H9 (cell line): ENCODE data around the gene CAMK2N2. TPM values are rescaled to one million over a fixed set of nuclear protein-coding genes. Genes with fewer than 3 reads are reported as not detected.

Experiments used
- DNase-seq: peaks from one replicate; pipeline ENCODE4 v3.0.0-alpha.2; 2017
- H2AFZ ChIP-seq: one replicate; pipeline ENCODE4 v1.6.1; 2013; ENCODE audit warnings: mild to moderate bottlenecking, low read length, control low read depth, moderate library complexity
- H2AK5ac ChIP-seq: 2 replicates; pipeline ENCODE4 v1.6.1; 2013; ENCODE audit warnings: low read length, control low read depth, mixed read lengths; ENCODE audit not compliant: insufficient read length
- H2BK120ac ChIP-seq: one replicate; pipeline ENCODE4 v1.6.1; 2013; ENCODE audit warnings: low read depth, mild to moderate bottlenecking, low read length, control low read depth, inconsistent platforms; ENCODE audit not compliant: poor library complexity, severe bottlenecking
- H2BK12ac ChIP-seq: 2 replicates; pipeline ENCODE4 v1.6.1; 2013; ENCODE audit warnings: low read length, control low read depth, mixed read lengths, low read depth; ENCODE audit not compliant: insufficient read length
- H2BK15ac ChIP-seq: 2 replicates; pipeline ENCODE4 v1.6.1; 2013; ENCODE audit warnings: low read depth, low read length, control low read depth
- H2BK20ac ChIP-seq: one replicate; pipeline ENCODE4 v1.6.1; 2013; ENCODE audit warnings: low read depth, mild to moderate bottlenecking, low read length, control low read depth, inconsistent platforms; ENCODE audit not compliant: poor library complexity, severe bottlenecking
- H2BK5ac ChIP-seq: 2 replicates; pipeline ENCODE4 v1.6.1; 2013; ENCODE audit warnings: low read length, control low read depth, mixed read lengths; ENCODE audit not compliant: insufficient read length
- H3K14ac ChIP-seq: 2 replicates; pipeline ENCODE4 v1.6.1; 2013; ENCODE audit warnings: low read length, control low read depth; ENCODE audit not compliant: insufficient read depth
- H3K18ac ChIP-seq: 2 replicates; pipeline ENCODE4 v1.6.1; 2013; ENCODE audit warnings: low read depth, mild to moderate bottlenecking, mixed read lengths, low read length, control low read depth; ENCODE audit not compliant: insufficient read length
- H3K23ac ChIP-seq: 2 replicates; pipeline ENCODE4 v1.6.1; 2013; ENCODE audit warnings: low read length, control low read depth, mixed read lengths, low read depth; ENCODE audit not compliant: insufficient read length
- H3K23me2 ChIP-seq: 2 replicates; pipeline ENCODE4 v1.6.1; 2013; ENCODE audit warnings: low read depth, mild to moderate bottlenecking, mixed read lengths, low read length, control low read depth; ENCODE audit not compliant: insufficient read length, poor library complexity, severe bottlenecking
- H3K27ac ChIP-seq: 2 replicates; pipeline ENCODE4 v1.5.1; 2013; ENCODE audit warnings: low read length, control low read depth, mixed read lengths, low read depth; ENCODE audit not compliant: insufficient read length
- H3K27me3 ChIP-seq: 2 replicates; pipeline ENCODE4 v1.6.1; 2013; ENCODE audit warnings: low read length, control low read depth, inconsistent platforms; ENCODE audit not compliant: insufficient read depth
- H3K4ac ChIP-seq: 2 replicates; pipeline ENCODE4 v1.6.1; 2013; ENCODE audit warnings: low read depth, mild to moderate bottlenecking, control low read depth, inconsistent platforms, low read length, moderate library complexity
- H3K4me1 ChIP-seq: 2 replicates; pipeline ENCODE4 v1.6.1; 2013; ENCODE audit warnings: low read length, control low read depth, inconsistent platforms; ENCODE audit not compliant: insufficient read depth
- H3K4me2 ChIP-seq: 2 replicates; pipeline ENCODE4 v1.6.1; 2013; ENCODE audit warnings: low read length, control low read depth, mixed read lengths; ENCODE audit not compliant: insufficient read length, insufficient read depth
- H3K56ac ChIP-seq: 2 replicates; pipeline ENCODE4 v1.6.1; 2013; ENCODE audit warnings: low read depth, mild to moderate bottlenecking, mixed read lengths, low read length, control low read depth; ENCODE audit not compliant: insufficient read length
- H3K79me1 ChIP-seq: 2 replicates; pipeline ENCODE4 v1.6.1; 2013; ENCODE audit warnings: low read depth, mild to moderate bottlenecking, moderate library complexity, low read length, control low read depth, inconsistent platforms; ENCODE audit not compliant: insufficient read depth, poor library complexity, severe bottlenecking
- H3K79me2 ChIP-seq: 2 replicates; pipeline ENCODE4 v1.6.1; 2013; ENCODE audit warnings: low read length, control low read depth, inconsistent platforms; ENCODE audit not compliant: insufficient read depth
- H3K9ac ChIP-seq: 2 replicates; pipeline ENCODE4 v1.6.1; 2013; ENCODE audit warnings: low read length, control low read depth, mixed read lengths; ENCODE audit not compliant: insufficient read length; ENCODE audit errors: extremely low read depth
- H3K9me3 ChIP-seq: one replicate; pipeline ENCODE4 v1.6.1; 2013; ENCODE audit warnings: low read depth, low read length, inconsistent platforms; ENCODE audit not compliant: control insufficient read depth
- H3T11ph ChIP-seq: one replicate; pipeline ENCODE4 v1.6.1; 2013; ENCODE audit warnings: mild to moderate bottlenecking, low read length, control low read depth, inconsistent platforms
- H4K20me1 ChIP-seq: one replicate; pipeline ENCODE4 v1.6.1; 2013; ENCODE audit not compliant: control insufficient read depth, insufficient read length, insufficient read depth
- H4K5ac ChIP-seq: 2 replicates; pipeline ENCODE4 v1.6.1; 2013; ENCODE audit warnings: low read depth, mild to moderate bottlenecking, mixed read lengths, low read length, control low read depth; ENCODE audit not compliant: insufficient read length
- H4K8ac ChIP-seq: replicated peaks from 2 replicates; pipeline ENCODE4 v1.6.1; 2013; ENCODE audit warnings: low read length, control low read depth, mixed read lengths, low read depth; ENCODE audit not compliant: insufficient read length
- H4K91ac ChIP-seq: 2 replicates; pipeline ENCODE4 v1.6.1; 2013; ENCODE audit warnings: low read depth, mild to moderate bottlenecking, moderate library complexity, mixed read lengths, low read length, control low read depth; ENCODE audit not compliant: insufficient read length
- H3K27ac Mint-ChIP-seq, 3 experiments: 2 replicates in 2 of 3; 3 replicates in 1 of 3; pipeline ENCODE4 v1.8.0; 2020 to 2021; ENCODE audit warnings: mixed read lengths in 3 of 3, mild to moderate bottlenecking in 1 of 3, moderate library complexity in 1 of 3
- H3K27me3 Mint-ChIP-seq: 2 replicates; pipeline ENCODE4 v1.8.0; 2021; ENCODE audit warnings: low read depth, mild to moderate bottlenecking, moderate library complexity, mixed read lengths
- H3K36me3 Mint-ChIP-seq, 3 experiments: 2 replicates in 2 of 3; 3 replicates in 1 of 3; pipeline ENCODE4 v1.8.0; 2020 to 2021; ENCODE audit warnings: low read depth in 3 of 3, mixed read lengths in 3 of 3; ENCODE audit not compliant: insufficient read depth in 1 of 3
- H3K4me1 Mint-ChIP-seq, 2 experiments: 2 replicates each; pipeline ENCODE4 v1.8.0; 2020; ENCODE audit warnings: mixed read lengths in 2 of 2
- H3K4me3 Mint-ChIP-seq, 2 experiments: 2 replicates in 1 of 2; 3 replicates in 1 of 2; pipeline ENCODE4 v1.8.0; 2020 to 2021; ENCODE audit warnings: mild to moderate bottlenecking in 2 of 2, mixed read lengths in 2 of 2, moderate library complexity in 1 of 2
- H3K9me3 Mint-ChIP-seq, 2 experiments: 2 replicates in 1 of 2; 3 replicates in 1 of 2; pipeline ENCODE4 v1.8.0; 2020; ENCODE audit warnings: mild to moderate bottlenecking in 2 of 2, mixed read lengths in 2 of 2, moderate library complexity in 1 of 2
- WGBS: extraction: QIAGEN DNeasy Blood & Tissue Kit; methylation state at CpG from one replicate; pipeline ENCODE4 v1.1.7; 2013; ENCODE audit warnings: missing lambda C conversion rate, low lambda C conversion rate, mixed read lengths; ENCODE audit not compliant: insufficient read length; ENCODE audit errors: extremely low coverage; 5-methylcytosine and 5-hydroxymethylcytosine counted together
- total RNA-seq: library from RNA; stranded (reverse); gene quantifications from 2 replicates; pipeline ENCODE4 v1.2.1, GENCODE V29; 2021
- TF ChIP-seq, protein P1 (sequence below): fragments of 200-600 bp; sonication (generic); conservative IDR thresholded peaks from 3 replicates; pipeline ENCODE4 v1.8.0; 2021; ENCODE audit warnings: antibody characterized with exemption, mild to moderate bottlenecking

CAMK2N2 gene
- total RNA-seq, 1 experiment from 2014 or later = 12.6 TPM

DNA sequence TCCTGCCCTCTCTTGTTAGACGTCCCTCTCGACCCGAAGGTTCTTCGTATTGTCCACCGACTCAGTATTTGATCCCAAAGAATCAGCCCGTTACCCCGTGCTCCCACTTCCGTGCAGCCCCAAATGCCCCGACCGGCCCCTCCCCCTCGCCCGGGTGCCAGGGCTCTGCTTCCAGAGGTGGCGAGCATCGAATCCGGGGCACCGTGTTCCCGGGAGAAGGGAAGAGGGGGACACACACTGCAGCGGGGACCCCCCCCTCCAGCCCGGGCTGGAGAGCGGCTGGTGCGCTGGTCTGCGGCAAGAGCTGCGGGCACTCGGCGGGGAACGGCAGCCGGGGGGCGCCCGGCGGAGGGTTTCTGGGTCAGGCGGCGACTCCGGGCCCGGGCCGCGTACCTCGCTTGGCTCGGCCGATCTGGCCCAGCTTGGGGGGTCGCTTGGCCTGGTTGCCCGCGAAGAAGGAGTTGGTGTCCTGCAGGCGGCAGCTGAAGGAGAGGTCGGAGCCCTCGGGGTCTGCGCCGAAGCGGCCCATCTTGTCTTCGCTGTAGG is 556 bp downstream of the CAMK2N2 start:
- Histone ChIP-seq H3T11ph (no peak overlapping the region), H3K27ac (no peak overlapping the region), H4K91ac (no peak overlapping the region), H3K9me3 (no peaks in the 10 kb centered on the region), H4K20me1 (no peaks in the 10 kb centered on the region), H2AK5ac (no peak overlapping the region), H2BK15ac (no peak overlapping the region), H3K14ac (no peak overlapping the region), H3K79me1 (no peaks in the 10 kb centered on the region), H3K4me1 (no peaks in the 10 kb centered on the region), H3K23ac (no peak overlapping the region), H4K8ac (no peak overlapping the region), H4K5ac (no peak overlapping the region), H3K23me2 (peaks cover 21% of the 10 kb centered on the region), H3K9ac (no peak overlapping the region), H2BK5ac (no peak overlapping the region), H2BK12ac (no peak overlapping the region), H3K56ac (no peak overlapping the region), H2BK120ac (no peak overlapping the region), H3K27me3 (peaks cover 14% of the 10 kb centered on the region; the same call in 1 of the 2 replicates), H2AFZ (no peak overlapping the region), H2BK20ac (no peak overlapping the region), H3K79me2 (no peaks in the 10 kb centered on the region), H3K4ac (no peak overlapping the region), H3K18ac (no peak overlapping the region), H3K4me2 (peak overlapping the region; percentile 85)
- H3K27me3 Mint-ChIP-seq = peaks cover 73% of the 10 kb centered on the region
- H3K9me3 Mint-ChIP-seq = no peaks in the 10 kb centered on the region
- DNase-seq = no peak
- peaks cover 0 to 8% (median 2%) of the 10 kb centered on the region in 3 experiments; a peak in 3 of 7 replicates for H3K36me3 Mint-ChIP-seq
- peak overlapping the region in 1 of 3 experiments; percentile 12; a peak in 1 of 7 replicates for H3K27ac Mint-ChIP-seq
- H3K4me3 Mint-ChIP-seq = peak overlapping the region; percentile 81 to 86
- WGBS = no CpG with 5 or more reads among the region's 49 CpGs
- TF ChIP-seq, protein P1, sequence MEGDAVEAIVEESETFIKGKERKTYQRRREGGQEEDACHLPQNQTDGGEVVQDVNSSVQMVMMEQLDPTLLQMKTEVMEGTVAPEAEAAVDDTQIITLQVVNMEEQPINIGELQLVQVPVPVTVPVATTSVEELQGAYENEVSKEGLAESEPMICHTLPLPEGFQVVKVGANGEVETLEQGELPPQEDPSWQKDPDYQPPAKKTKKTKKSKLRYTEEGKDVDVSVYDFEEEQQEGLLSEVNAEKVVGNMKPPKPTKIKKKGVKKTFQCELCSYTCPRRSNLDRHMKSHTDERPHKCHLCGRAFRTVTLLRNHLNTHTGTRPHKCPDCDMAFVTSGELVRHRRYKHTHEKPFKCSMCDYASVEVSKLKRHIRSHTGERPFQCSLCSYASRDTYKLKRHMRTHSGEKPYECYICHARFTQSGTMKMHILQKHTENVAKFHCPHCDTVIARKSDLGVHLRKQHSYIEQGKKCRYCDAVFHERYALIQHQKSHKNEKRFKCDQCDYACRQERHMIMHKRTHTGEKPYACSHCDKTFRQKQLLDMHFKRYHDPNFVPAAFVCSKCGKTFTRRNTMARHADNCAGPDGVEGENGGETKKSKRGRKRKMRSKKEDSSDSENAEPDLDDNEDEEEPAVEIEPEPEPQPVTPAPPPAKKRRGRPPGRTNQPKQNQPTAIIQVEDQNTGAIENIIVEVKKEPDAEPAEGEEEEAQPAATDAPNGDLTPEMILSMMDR = no peak
- H3K4me1 Mint-ChIP-seq = peaks cover 18 to 19% of the 10 kb centered on the region in 2 experiments
